ENCODE results near the gene NKX1-1. TPM values are rescaled to one million over a fixed set of nuclear protein-coding genes. Genes with fewer than 3 reads are reported as not detected.

The NKX1-1 gene
- not detected in 5 replicates for total RNA-seq (2022; extraction: Qiagen RNA extraction; ENCODE audit: low read depth)

GRCh38 chr4:1406394-1406980 lies at the start of gene NKX1-1:
Gene NKX1-1, minus strand, starts transcription at chr4:1406442. Its CDS starts 0 bp downstream, at chr4:1406442.

Other genes starting within 250 kb of the NKX1-1 start
- gene SPON2, start 233.9 kb downstream of the NKX1-1 start, total RNA-seq (2022; extraction: Qiagen RNA extraction; ENCODE audit: low read depth), result 0.12 to 0.54 TPM (median 0.33 TPM) in 4 of 5 replicates, not detected in the other
- 81.3 to 96.3 TPM (median 90.5 TPM) in 5 replicates for gene CTBP1, start 157.3 kb downstream of the NKX1-1 start, total RNA-seq (2022; extraction: Qiagen RNA extraction; ENCODE audit: low read depth)
- gene MAEA, start 116.6 kb downstream of the NKX1-1 start, total RNA-seq (2022; extraction: Qiagen RNA extraction; ENCODE audit: low read depth), result 55.0 to 71.0 TPM (median 67.3 TPM) in 5 replicates
- gene UVSSA, start 59.2 kb downstream of the NKX1-1 start, total RNA-seq (2022; extraction: Qiagen RNA extraction; ENCODE audit: low read depth), result 4.8 to 6.3 TPM (median 5.6 TPM) in 5 replicates